HG03039 (cell line): ENCODE data around the gene TMEM132E.

Experiments
- ATAC-seq: cut with Tn5 transposase; IDR thresholded peaks from one replicate; pipeline ENCODE4 v1.9.1; 2021; ENCODE audit warnings: mild to moderate bottlenecking, moderate library complexity; ENCODE audit not compliant: unreplicated experiment

Gene TMEM132E

GRCh38 chr17:34658811-34659560 lies 79.6 kb downstream of the TMEM132E start:
- ATAC-seq: no peak

GRCh38 chr17:34663714-34664113 lies 84.3 kb downstream of the TMEM132E start:
- ATAC-seq: no peak

GRCh38 chr17:34665150-34665806 lies 85.9 kb downstream of the TMEM132E start:
- ATAC-seq: no peak

GRCh38 chr17:34665819-34666763 lies 86.7 kb downstream of the TMEM132E start:
- ATAC-seq: no peak

- no peak for ATAC-seq
Measured at GRCh38 chr17:34667656-34668055, 88.3 kb downstream of the TMEM132E start.

- ATAC-seq: no peak
Measured at GRCh38 chr17:34668206-34668605, 88.8 kb downstream of the TMEM132E start.

GRCh38 chr17:34669511-34669910 lies 90.1 kb downstream of the TMEM132E start:
- no peak for ATAC-seq

- ATAC-seq: no peak
Measured at GRCh38 chr17:34670618-34671017, 91.2 kb downstream of the TMEM132E start.

GRCh38 chr17:34671191-34671590 lies 91.8 kb downstream of the TMEM132E start:
- ATAC-seq: no peak

- no peak for ATAC-seq
Measured at GRCh38 chr17:34672176-34672785, 92.9 kb downstream of the TMEM132E start.

- ATAC-seq: no peak
Measured at GRCh38 chr17:34673516-34673915, 94.1 kb downstream of the TMEM132E start.

- ATAC-seq: no peak
Measured at GRCh38 chr17:34673995-34674890, 94.9 kb downstream of the TMEM132E start.

GRCh38 chr17:34675143-34675542 lies 95.8 kb downstream of the TMEM132E start:
- ATAC-seq: no peak

GRCh38 chr17:34675605-34676004 lies 96.2 kb downstream of the TMEM132E start:
- ATAC-seq: no peak

GRCh38 chr17:34680151-34680550 lies 100.8 kb downstream of the TMEM132E start:
- no peak for ATAC-seq

- no peak for ATAC-seq
Measured at GRCh38 chr17:34682305-34682704, 102.9 kb downstream of the TMEM132E start.

- ATAC-seq: no peak
Measured at GRCh38 chr17:34683390-34683789, 104.0 kb downstream of the TMEM132E start.
